HepG2 (cell line): Measurements from ENCODE around the gene BTRC. TPM values are rescaled to one million over a fixed set of nuclear protein-coding genes. Genes with fewer than 3 reads are reported as not detected.

Experiments
- ATAC-seq: fragments of 200-7000 bp; cut with Tn5 transposase; 3 replicates; pipeline ENCODE4 v1.9.1; 2020; ENCODE audit warnings: mild to moderate bottlenecking, moderate library complexity
- BruUV-seq: library from RNA; stranded (reverse); fragments of 400-500 nt; replicated peaks from 2 replicates; lab custom pipeline; 2021; lab: Mats Ljungman, UMichigan
- CTCF ChIA-PET: fragments of 300-600 bp; formaldehyde crosslinking; extraction: SDS; loops from one replicate; lab custom pipeline; 2021; ENCODE audit warnings: low total read pairs, inconsistent platforms, low intra/inter-chr PET ratio; lab: Yijun Ruan, JAX
- POLR2A ChIA-PET: fragments of 350-600 bp; sonication (Branson Sonifier 250); formaldehyde crosslinking; loops from one replicate; lab custom pipeline; 2020; ENCODE audit warnings: antibody characterized with exemption, inconsistent platforms; lab: Yijun Ruan, JAX
- DNase-seq: peaks from one replicate; pipeline ENCODE4 v3.0.0-alpha.2; 2015; ENCODE audit warnings: low spot score
- FAIRE-seq: peaks from 3 replicates; lab custom pipeline; 2011; peaks lifted over from hg19 to GRCh38; lab: Jason Lieb, UNC
- H2AFZ ChIP-seq: one replicate; pipeline ENCODE4 v1.6.1; 2011; ENCODE audit warnings: low read length, inconsistent platforms
- H3K27ac ChIP-seq: fragments of 300-600 bp; 3 replicates; pipeline ENCODE4 v1.8.0; 2011; ENCODE audit warnings: mixed run types, mild to moderate bottlenecking, mixed read lengths, low read length, inconsistent platforms; ENCODE audit not compliant: insufficient read depth; ENCODE audit errors: extremely low read length
- H3K27me3 ChIP-seq, 2 experiments: fragments of 200-600 bp in 1 of 2; 2 replicates in 1 of 2; 3 replicates in 1 of 2; pipeline versions ENCODE4 v1.6.0 to v1.8.0; 2011; ENCODE audit warnings: low read length in 2 of 2, mild to moderate bottlenecking in 2 of 2, moderate library complexity in 2 of 2, inconsistent platforms in 1 of 2; ENCODE audit not compliant: insufficient read depth in 2 of 2, control insufficient read depth in 1 of 2
- H3K36me3 ChIP-seq, 2 experiments: fragments of 200-600 bp in 1 of 2; replicated peaks in 1 of 2; 2 replicates in 1 of 2; 3 replicates in 1 of 2; pipeline versions ENCODE4 v1.5.1 to v1.8.0; 2011; ENCODE audit warnings: low read length in 2 of 2, inconsistent platforms in 1 of 2; ENCODE audit not compliant: insufficient read depth in 2 of 2, control insufficient read depth in 1 of 2
- H3K4me1 ChIP-seq: 2 replicates; pipeline ENCODE4 v1.5.1; 2012; ENCODE audit warnings: low read length, inconsistent platforms; ENCODE audit not compliant: insufficient read depth
- H3K4me2 ChIP-seq: 2 replicates; pipeline ENCODE4 v1.6.0; 2011; ENCODE audit warnings: low read depth, low read length, inconsistent platforms
- H3K4me3 ChIP-seq, 3 experiments: fragments of 200-600 bp in 1 of 3; sonication (generic), shearing (Covaris generic) in 1 of 3; replicated peaks in 1 of 3; 2 replicates each; pipeline ENCODE4 v1.5.1; 2011 to 2016; ENCODE audit warnings: low read length in 3 of 3, inconsistent platforms in 2 of 3, low read depth in 2 of 3, mild to moderate bottlenecking in 2 of 3, control low read depth in 1 of 3, mixed read lengths in 1 of 3; ENCODE audit not compliant: insufficient read depth in 1 of 3
- H3K79me2 ChIP-seq: one replicate; pipeline ENCODE4 v1.6.1; 2011; ENCODE audit warnings: low read length, inconsistent platforms; ENCODE audit not compliant: insufficient read depth
- H3K9ac ChIP-seq: 2 replicates; pipeline ENCODE4 v1.6.0; 2011; ENCODE audit warnings: mild to moderate bottlenecking, low read depth, low read length, inconsistent platforms; ENCODE audit not compliant: insufficient read depth
- H3K9me3 ChIP-seq: 2 replicates; pipeline ENCODE4 v1.5.1; 2012; ENCODE audit warnings: mild to moderate bottlenecking, low read length
- H4K20me1 ChIP-seq: 2 replicates; pipeline ENCODE4 v1.6.0; 2011; ENCODE audit warnings: inconsistent platforms, mild to moderate bottlenecking, low read length, moderate library complexity; ENCODE audit not compliant: insufficient read depth
- CBFB ChIP-seq: sonication (generic); formaldehyde crosslinking; IDR thresholded peaks from 2 replicates; pipeline ENCODE4 v1.4.0; 2020; ENCODE audit warnings: missing genetic modification reagents
- JUNB ChIP-seq: sonication (generic); formaldehyde crosslinking; IDR thresholded peaks from 2 replicates; pipeline ENCODE4 v1.8.0; 2022; ENCODE audit warnings: missing genetic modification reagents, mild to moderate bottlenecking, borderline replicate concordance
- KDM2A ChIP-seq: sonication (generic); formaldehyde crosslinking; IDR thresholded peaks from 2 replicates; pipeline ENCODE4 v1.4.0; 2020; ENCODE audit warnings: low read depth, missing genetic modification reagents, borderline replicate concordance
- NKX3-1 ChIP-seq: sonication (generic); formaldehyde crosslinking; IDR thresholded peaks from 2 replicates; pipeline ENCODE4 v1.5.0; 2020; ENCODE audit warnings: missing genetic modification reagents
- NR2F1 ChIP-seq, 2 experiments: fragments of 450-650 bp in 1 of 2; formaldehyde crosslinking in 1 of 2; IDR thresholded peaks; 2 replicates each; pipeline versions ENCODE4 v1.5.0 to v1.6.1; 2016 to 2020; ENCODE audit warnings: mild to moderate bottlenecking in 1 of 2, missing compliant biosample characterization in 1 of 2, missing genetic modification reagents in 1 of 2, moderate library complexity in 1 of 2
- REL ChIP-seq: sonication (generic); formaldehyde crosslinking; conservative IDR thresholded peaks from 2 replicates; pipeline ENCODE4 v1.8.0; 2022; ENCODE audit warnings: mild to moderate bottlenecking, missing genetic modification reagents, moderate library complexity
- SETDB1 ChIP-seq: sonication (generic); formaldehyde crosslinking; IDR thresholded peaks from 2 replicates; pipeline ENCODE4 v1.5.1; 2020; ENCODE audit warnings: missing genetic modification reagents, mild to moderate bottlenecking, borderline replicate concordance
- TP53 ChIP-seq: sonication (generic); formaldehyde crosslinking; conservative IDR thresholded peaks from 2 replicates; pipeline ENCODE4 v1.4.0; 2020; ENCODE audit warnings: missing genetic modification reagents
- YY1 ChIP-seq: IDR thresholded peaks from 2 replicates; pipeline ENCODE4 v1.6.1; 2011; ENCODE audit warnings: low read length, low read depth, moderate library complexity, mild to moderate bottlenecking; ENCODE audit not compliant: insufficient read depth, insufficient replicate concordance
- ZNF224 ChIP-seq: sonication (generic); formaldehyde crosslinking; IDR thresholded peaks from 2 replicates; pipeline ENCODE4 v1.5.0; 2020; ENCODE audit warnings: mild to moderate bottlenecking, missing genetic modification reagents
- WGBS: methylation state at CpG from one replicate; pipeline ENCODE4 v1.1.6; 2017; ENCODE audit warnings: low lambda C conversion rate; 5-methylcytosine and 5-hydroxymethylcytosine counted together
- in situ Hi-C: cut with HindIII; loops from 2 replicates; pipeline ENCODE4 v1.10.0; 2017; ENCODE audit warnings: low pct_unique_long_range_greater_than_20kb; ENCODE audit not compliant: extremely low pct_ligation_motif_present
- intact Hi-C: fragments of 100-400 bp; cut with micrococcal nuclease; formaldehyde crosslinking; loops from one replicate; pipeline ENCODE4 v1.10.0; 2022; ENCODE audit not compliant: unreplicated experiment
- polyA plus RNA-seq, 8 experiments: library from polyadenylated mRNA; depleted of rRNA in 3 of 8; stranded (reverse) in 7 of 8; unstranded in 1 of 8; fragments of >200 nt; fragmentation: Illumina TruSeq in 4 of 8; extraction: Trizol in 4 of 8; gene quantifications; 2 replicates each; pipeline versions ENCODE4 v1.2.1 to v1.2.3, GENCODE V29; 2011 to 2016; ENCODE audit warnings: low read depth in 4 of 8, missing spikeins in 1 of 8, mixed read lengths in 1 of 8; ENCODE audit not compliant: insufficient read depth in 1 of 8
- total RNA-seq, 5 experiments: library from RNA; depleted of rRNA; stranded (reverse); fragments of >200 nt; fragmentation: Illumina TruSeq; extraction: Trizol; gene quantifications; 2 replicates each; pipeline ENCODE4 v1.2.3, GENCODE V29; 2016; ENCODE audit warnings: low read depth in 1 of 5
- TF ChIP-seq, protein P1 (sequence below): sonication (generic); formaldehyde crosslinking; IDR thresholded peaks from 2 replicates; pipeline ENCODE4 v1.9.0; 2021; ENCODE audit warnings: mild to moderate bottlenecking, missing genetic modification reagents

The BTRC gene
- total and polyA plus RNA-seq, 2 of the 13 experiments (the other 11 are each of a cell fraction or from before 2014, with no cell fraction given), result 12.0 to 14.4 TPM

DNA sequence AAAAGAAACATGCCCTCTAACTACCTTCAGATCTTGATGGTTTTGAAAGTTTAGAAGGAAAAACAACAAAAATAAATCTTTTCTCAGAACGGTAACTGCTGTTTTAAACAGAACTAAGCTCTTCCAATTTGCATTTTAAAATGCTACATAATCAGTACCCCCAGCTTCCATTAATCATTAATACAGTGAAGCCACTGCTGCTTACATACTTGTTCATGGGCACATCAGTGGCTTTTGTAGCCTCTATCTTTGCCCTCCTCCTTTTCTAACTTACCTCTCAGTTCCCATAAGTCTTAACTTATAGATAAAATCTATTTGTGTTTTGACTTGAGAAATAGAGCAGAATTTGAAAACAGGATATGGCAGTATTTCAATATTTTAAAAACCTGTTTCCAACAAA is 125.0 kb downstream of the BTRC start:
- FAIRE-seq (no peak), ATAC-seq (no peak), DNase-seq (no peak)
- Histone ChIP-seq H3K27me3 (no peaks in the 10 kb centered on the region), H3K36me3 (0 out of 5 replicates have a peak, but pooled peaks cover 1 to 2% of the 10 kb centered on the region in 2 experiments), H3K4me3 (no peak overlapping the region), H3K9me3 (no peaks in the 10 kb centered on the region), H3K79me2 (no peaks in the 10 kb centered on the region), H3K27ac (no peak overlapping the region), H3K4me1 (no peaks in the 10 kb centered on the region), H3K9ac (no peak overlapping the region), H3K4me2 (no peak overlapping the region), H2AFZ (no peak overlapping the region), H4K20me1 (no peaks in the 10 kb centered on the region)
- POLR2A ChIA-PET, result no interaction called here
- no TSS peak for BruUV-seq
- TF ChIP-seq CBFB (no peak), KDM2A (CRISPR knock-in tag) (no peak), TP53 (CRISPR knock-in tag) (no peak)
- WGBS, result 90% methylated on average over 1 of the region's 1 CpG
- CTCF ChIA-PET, result no interaction called here
- intact Hi-C loops, result no loop called here
- in situ Hi-C loops, result no loop called here

DNA sequence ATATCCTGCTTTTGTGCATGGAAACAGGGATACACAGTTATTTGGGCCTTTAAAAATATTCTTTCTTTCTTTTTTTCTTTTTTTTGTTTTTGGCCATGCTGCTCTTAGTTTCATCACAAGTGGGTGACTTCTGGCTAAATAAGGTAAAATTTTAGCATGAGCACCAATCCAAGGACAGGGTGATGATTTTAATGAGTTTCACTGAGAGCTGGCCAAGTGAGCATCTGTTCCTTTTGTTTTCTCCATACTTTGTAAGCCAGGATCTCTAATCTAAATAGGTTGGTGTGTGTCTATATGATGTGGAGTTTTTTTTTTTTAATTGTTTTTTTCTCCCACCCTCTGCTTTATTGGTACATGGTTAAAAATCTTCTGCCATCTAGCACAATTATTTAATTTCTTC is 127.3 kb downstream of the BTRC start:
- DNase-seq, result no peak
- no peaks in the 10 kb centered on the region for H3K79me2 ChIP-seq
- no peaks in the 10 kb centered on the region for H3K27me3 ChIP-seq
- H4K20me1 ChIP-seq, result no peaks in the 10 kb centered on the region
- no peak overlapping the region for H3K9ac ChIP-seq
- TF ChIP-seq JUNB (CRISPR knock-in tag), result no peak
- TF ChIP-seq, protein P1, sequence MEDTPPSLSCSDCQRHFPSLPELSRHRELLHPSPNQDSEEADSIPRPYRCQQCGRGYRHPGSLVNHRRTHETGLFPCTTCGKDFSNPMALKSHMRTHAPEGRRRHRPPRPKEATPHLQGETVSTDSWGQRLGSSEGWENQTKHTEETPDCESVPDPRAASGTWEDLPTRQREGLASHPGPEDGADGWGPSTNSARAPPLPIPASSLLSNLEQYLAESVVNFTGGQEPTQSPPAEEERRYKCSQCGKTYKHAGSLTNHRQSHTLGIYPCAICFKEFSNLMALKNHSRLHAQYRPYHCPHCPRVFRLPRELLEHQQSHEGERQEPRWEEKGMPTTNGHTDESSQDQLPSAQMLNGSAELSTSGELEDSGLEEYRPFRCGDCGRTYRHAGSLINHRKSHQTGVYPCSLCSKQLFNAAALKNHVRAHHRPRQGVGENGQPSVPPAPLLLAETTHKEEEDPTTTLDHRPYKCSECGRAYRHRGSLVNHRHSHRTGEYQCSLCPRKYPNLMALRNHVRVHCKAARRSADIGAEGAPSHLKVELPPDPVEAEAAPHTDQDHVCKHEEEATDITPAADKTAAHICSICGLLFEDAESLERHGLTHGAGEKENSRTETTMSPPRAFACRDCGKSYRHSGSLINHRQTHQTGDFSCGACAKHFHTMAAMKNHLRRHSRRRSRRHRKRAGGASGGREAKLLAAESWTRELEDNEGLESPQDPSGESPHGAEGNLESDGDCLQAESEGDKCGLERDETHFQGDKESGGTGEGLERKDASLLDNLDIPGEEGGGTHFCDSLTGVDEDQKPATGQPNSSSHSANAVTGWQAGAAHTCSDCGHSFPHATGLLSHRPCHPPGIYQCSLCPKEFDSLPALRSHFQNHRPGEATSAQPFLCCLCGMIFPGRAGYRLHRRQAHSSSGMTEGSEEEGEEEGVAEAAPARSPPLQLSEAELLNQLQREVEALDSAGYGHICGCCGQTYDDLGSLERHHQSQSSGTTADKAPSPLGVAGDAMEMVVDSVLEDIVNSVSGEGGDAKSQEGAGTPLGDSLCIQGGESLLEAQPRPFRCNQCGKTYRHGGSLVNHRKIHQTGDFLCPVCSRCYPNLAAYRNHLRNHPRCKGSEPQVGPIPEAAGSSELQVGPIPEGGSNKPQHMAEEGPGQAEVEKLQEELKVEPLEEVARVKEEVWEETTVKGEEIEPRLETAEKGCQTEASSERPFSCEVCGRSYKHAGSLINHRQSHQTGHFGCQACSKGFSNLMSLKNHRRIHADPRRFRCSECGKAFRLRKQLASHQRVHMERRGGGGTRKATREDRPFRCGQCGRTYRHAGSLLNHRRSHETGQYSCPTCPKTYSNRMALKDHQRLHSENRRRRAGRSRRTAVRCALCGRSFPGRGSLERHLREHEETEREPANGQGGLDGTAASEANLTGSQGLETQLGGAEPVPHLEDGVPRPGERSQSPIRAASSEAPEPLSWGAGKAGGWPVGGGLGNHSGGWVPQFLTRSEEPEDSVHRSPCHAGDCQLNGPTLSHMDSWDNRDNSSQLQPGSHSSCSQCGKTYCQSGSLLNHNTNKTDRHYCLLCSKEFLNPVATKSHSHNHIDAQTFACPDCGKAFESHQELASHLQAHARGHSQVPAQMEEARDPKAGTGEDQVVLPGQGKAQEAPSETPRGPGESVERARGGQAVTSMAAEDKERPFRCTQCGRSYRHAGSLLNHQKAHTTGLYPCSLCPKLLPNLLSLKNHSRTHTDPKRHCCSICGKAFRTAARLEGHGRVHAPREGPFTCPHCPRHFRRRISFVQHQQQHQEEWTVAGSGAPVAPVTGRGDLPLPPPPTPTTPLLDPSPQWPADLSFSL (CRISPR knock-in tag), result no peak
- TF ChIP-seq ZNF224 (CRISPR knock-in tag), result no peak
- TF ChIP-seq REL (CRISPR knock-in tag), result no peak
- no peak for TF ChIP-seq YY1
- no peak for TF ChIP-seq SETDB1 (CRISPR knock-in tag)
- TF ChIP-seq NR2F1 (CRISPR knock-in tag; IDR thresholded peaks at IDR 0.05), result no peak
- no peak for TF ChIP-seq NKX3-1 (CRISPR knock-in tag)
- ChIA-PET POLR2A (no interaction called here), CTCF (no interaction called here)
- H3K4me2 ChIP-seq, result no peak overlapping the region
- 0 out of 5 replicates have a peak, but pooled peaks cover 1 to 2% of the 10 kb centered on the region in 2 experiments for H3K36me3 ChIP-seq
- H3K27ac ChIP-seq, result no peak overlapping the region
- H3K4me3 ChIP-seq, result no peak overlapping the region
- in situ Hi-C loops, result no loop called here
- no peak for ATAC-seq
- H3K9me3 ChIP-seq, result no peaks in the 10 kb centered on the region
- H2AFZ ChIP-seq, result no peak overlapping the region
- no peak for FAIRE-seq
- intact Hi-C loops, result no loop called here
- H3K4me1 ChIP-seq, result no peaks in the 10 kb centered on the region
- no TSS peak for BruUV-seq
